ENCODE measurements around the gene IKZF1.

IKZF1 gene

GRCh38 chr7:50309721-50310120 lies 5.2 kb downstream of the IKZF1 start:
- DNase-seq: no peak

GRCh38 chr7:50310361-50310760 lies 5.8 kb downstream of the IKZF1 start:
- DNase-seq: no peak

- DNase-seq: no peak
These were observed 6.4 kb downstream of the IKZF1 start for GRCh38 chr7:50310956-50311355.

GRCh38 chr7:50312250-50313162 lies 8.0 kb downstream of the IKZF1 start:
- DNase-seq: no peak

GRCh38 chr7:50314836-50315592 lies 10.5 kb downstream of the IKZF1 start:
- no peak for DNase-seq

- DNase-seq: no peak
These were observed 11.5 kb downstream of the IKZF1 start for GRCh38 chr7:50315739-50316671.

GRCh38 chr7:50317221-50317678 lies 12.7 kb downstream of the IKZF1 start:
- no peak for DNase-seq

- DNase-seq: no peak
These were observed 13.5 kb downstream of the IKZF1 start for GRCh38 chr7:50317697-50318669.

- DNase-seq: no peak
These were observed 17.1 kb downstream of the IKZF1 start for GRCh38 chr7:50321487-50322067.

GRCh38 chr7:50324113-50324512 lies 19.6 kb downstream of the IKZF1 start:
- no peak for DNase-seq

- no peak for DNase-seq
These were observed 22.9 kb downstream of the IKZF1 start for GRCh38 chr7:50327443-50327842.

GRCh38 chr7:50329775-50330174 lies 25.3 kb downstream of the IKZF1 start:
- DNase-seq: no peak

GRCh38 chr7:50330254-50330653 lies 25.7 kb downstream of the IKZF1 start:
- no peak for DNase-seq

GRCh38 chr7:50330696-50331095 lies 26.2 kb downstream of the IKZF1 start:
- DNase-seq: no peak

GRCh38 chr7:50331564-50332208 lies 27.2 kb downstream of the IKZF1 start:
- DNase-seq: no peak

GRCh38 chr7:50332241-50333165 lies 28.0 kb downstream of the IKZF1 start:
- no peak for DNase-seq

- no peak for DNase-seq
These were observed 28.7 kb downstream of the IKZF1 start for GRCh38 chr7:50333221-50333651.

GRCh38 chr7:50334341-50334994 lies 30.0 kb downstream of the IKZF1 start:
- DNase-seq: no peak
